DOHH2 (cell line): ENCODE measurements around the gene PRX.

Experiments
- CTCF ChIP-seq: fragments of 200-600 bp; sonication (generic); IDR thresholded peaks from one replicate; pipeline ENCODE4 v1.5.1; 2014; ENCODE audit warnings: antibody characterized with exemption, mild to moderate bottlenecking, low read depth, low read length; ENCODE audit not compliant: poor library complexity, severe bottlenecking
- EZH2phosphoT487 ChIP-seq: fragments of 200-600 bp; sonication (generic); IDR thresholded peaks from 2 replicates; pipeline ENCODE4 v1.6.1; 2017; ENCODE audit warnings: borderline replicate concordance, mild to moderate bottlenecking, antibody characterized with exemption, low read length, moderate library complexity, mixed read lengths

GRCh38 chr19:40412866-40413265, 312 bp downstream of the PRX start:
- TF ChIP-seq CTCF (no peak), EZH2phosphoT487 (no peak)
